HTR-8/SVneo (cell line): ENCODE measurements around the gene KIF13A.
"Not testable (repeated sequence)": the region's sequence is repeated elsewhere in the genome, so short reads cannot be mapped to it uniquely, and the experiment has no call there.

Experiments used
- DNase-seq: peaks from one replicate; pipeline ENCODE4 v3.0.0; 2011; ENCODE audit warnings: low spot score, mixed read lengths; ENCODE audit not compliant: insufficient read length
- FAIRE-seq: peaks from 2 replicates; lab custom pipeline; 2011; peaks lifted over from hg19 to GRCh38; lab: Jason Lieb, UNC

KIF13A gene

DNA sequence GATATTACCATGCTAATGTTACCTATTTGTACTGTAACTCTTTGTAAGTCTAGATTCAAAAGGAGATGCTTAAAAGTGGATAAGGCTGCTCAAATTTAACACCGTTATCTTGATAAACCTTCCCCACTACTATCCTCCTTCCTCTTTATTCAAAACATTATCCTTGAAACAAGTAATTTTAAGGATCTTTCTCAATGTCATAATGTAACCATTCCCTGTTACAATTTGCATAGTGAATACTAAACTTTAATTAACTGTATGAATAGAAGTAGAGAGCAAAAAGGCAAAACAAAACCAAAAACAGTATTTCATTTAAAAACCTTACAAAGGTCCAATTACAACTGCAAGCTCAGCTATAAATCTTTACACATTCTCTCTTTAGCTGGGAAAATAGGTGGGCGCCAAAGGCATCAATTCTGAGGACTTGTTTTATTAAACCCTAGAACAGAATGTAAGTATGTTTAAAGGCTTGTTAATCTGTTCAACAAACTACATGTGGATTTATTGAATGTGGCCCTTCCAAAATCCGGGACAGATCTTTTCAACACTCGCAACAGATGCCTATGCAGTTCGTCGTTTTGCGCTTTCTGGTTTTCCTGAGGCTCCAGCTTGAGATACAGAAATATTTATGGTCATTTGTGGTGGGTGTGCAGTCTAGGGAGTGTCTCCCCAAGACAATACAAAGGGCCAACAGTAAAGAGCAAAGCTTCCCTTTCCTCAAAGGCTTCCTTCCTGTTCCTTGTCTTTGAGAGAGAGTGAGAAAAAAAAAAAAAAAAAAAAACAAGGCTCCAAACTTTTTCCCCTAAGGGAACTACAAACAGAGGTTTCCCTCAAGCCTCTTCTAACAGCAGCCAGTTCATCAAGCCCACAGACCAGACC is 15.1 kb downstream of the KIF13A start:
- DNase-seq (no peak), FAIRE-seq (no peak)

DNA sequence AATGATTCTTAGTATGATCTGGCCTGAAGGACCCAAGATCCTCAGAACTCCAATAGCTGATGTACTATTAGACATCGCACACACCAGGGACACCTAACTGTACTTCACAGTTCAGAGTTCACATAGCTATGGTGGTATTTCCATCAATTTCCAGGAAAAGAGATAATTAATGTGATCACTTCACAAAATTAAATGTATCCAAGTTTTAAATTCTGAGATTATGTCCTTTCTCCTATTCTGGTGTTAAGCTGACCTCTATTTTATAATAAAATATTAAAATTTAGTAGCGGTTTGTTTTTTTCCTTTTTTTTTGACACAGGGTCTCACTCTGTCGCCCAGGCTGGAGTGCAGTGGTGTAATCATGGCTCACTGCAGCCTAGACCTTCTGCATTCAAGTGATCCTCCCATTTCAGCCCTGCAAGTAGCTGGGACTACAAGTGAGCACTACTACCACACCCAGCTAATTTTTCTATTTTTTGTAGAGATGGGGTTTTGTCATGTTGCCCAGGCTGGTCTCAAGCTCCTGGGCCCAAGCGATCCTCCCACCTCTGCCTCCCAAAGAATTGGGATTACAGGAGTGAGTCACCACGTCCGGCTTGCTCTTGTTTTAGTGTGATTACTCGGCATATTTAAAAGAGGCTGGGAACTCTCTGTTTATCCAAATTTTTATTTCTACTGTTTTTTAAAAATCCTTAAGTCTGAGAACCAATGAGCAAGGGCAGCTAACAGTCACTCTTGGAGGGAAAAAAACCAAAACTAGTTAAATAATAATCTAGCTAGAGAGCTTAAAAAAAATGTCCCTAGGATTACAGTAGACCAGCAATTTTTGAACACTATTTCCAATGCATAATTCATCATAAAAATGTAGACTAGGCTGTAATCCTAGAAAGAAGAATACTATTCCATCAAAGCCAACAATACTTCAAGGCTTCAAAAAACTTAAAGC is 16.0 kb downstream of the KIF13A start:
- DNase-seq (no peak), FAIRE-seq (no peak)

DNA sequence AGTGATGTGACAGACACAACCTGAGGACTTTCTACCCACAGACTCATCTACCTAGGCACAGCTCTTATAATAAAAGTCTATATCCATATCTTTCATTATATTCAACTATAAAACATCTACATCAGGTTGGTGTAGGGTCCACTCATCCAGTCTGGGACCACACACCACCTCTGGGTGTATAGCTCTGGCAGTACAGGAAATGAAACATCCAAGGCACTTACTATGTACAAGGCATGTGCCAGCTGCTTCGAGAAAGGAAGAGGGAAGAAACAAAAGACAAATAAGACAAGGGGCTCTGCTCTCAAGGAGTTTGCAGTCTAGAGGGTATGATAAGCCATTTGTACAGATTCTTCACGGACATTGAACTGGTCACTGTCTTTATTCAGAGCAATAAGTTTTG is 18.6 kb downstream of the KIF13A start:
- FAIRE-seq (peak; percentile 52), DNase-seq (no peak)

DNA sequence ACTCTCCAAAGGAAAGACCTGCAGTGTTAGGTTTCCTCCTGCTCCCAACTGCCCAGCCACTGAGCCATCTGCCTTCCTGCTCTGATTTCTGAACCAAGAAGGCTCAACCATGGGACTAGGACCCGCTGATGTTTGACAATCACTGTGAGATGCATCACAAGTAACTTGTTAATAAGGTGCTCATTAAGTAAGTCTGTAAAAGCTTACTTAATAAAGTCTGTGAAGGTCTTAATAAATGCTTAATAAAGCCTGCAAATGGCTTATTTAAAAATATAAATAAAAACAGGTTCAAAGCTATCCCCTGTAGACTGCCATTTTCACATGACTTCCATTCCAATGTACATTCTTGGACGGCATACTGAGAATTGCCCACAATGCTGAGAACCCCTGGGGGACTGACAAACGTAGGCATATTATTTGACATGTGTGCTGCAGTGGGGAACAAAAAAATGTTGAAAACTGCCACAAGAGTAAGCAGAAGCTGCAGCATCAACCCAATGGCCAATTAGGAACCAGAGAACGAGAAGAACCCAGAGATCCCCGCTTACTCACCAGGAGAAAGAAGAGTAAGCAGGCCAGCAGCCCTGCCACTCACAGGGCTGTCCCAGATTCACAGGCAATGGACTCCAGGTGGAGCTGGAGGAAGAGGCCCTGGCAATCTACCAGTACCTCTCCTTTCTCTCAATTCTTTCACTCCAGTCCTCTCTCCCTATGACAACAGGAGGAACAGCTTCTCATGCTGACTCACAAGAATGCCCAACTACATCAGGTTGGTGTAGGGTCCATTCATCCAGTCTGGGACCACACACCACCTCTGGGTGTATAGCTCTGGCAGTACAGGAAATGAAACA is 19.5 kb downstream of the KIF13A start:
- no peak for FAIRE-seq
- DNase-seq: no peak

DNA sequence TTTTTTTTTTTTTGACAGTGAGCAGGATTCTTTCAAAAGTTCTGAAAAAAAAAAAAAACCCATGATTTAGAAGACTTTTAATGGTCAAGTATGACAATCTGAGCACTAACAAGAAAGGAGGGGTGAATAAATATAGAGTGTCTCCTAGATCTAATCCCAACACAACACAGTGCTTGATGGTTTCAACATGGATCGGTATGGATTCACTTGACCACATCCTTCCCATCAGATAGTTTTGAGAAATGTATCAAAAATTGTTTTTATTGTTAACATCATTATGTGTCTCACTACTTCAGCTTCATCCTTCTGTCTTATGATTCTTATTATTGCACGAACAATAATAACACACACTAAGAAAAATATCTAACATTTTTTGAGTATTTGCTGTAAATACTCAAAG is 21.0 kb downstream of the KIF13A start:
- no peak for FAIRE-seq
- DNase-seq: no peak

DNA sequence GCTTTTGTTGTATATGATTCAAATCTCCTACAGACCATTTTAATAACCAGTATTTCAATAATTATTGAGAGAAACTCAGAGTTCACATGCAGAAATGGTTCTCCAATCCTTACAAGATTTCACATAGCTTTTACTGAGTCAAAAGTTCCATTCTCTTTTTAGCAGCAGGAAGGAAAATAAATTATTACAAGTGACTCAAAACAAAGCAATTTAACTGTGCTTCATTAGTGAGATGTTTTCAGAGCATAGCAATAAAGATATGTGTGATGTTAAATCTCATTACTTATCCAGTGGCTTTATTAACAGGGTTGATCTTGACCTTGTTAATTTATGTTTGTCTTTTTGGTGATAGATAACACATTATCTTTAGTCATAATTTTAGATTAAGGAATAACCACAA is 22.0 kb downstream of the KIF13A start:
- no peak for DNase-seq
- no peak for FAIRE-seq

DNA sequence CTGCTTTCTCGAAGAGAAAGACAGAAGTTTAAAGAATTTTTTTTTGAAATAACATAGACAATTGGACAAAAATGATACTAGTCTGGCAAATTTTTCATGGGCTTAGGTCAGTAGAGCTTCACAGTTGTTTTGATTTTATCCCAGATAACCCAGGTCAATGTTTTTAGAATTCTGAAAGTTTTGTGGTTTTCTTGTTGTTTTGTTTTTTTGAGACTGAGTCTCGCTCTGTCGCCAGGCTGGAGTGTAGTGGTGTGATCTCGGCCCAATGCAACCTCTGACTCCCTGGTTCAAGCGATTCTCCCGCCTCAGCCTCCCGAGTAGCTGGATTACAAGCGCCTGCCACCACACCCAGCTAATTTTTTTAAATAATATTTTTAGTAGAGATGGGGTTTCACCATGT is 22.8 kb downstream of the KIF13A start:
- FAIRE-seq (no peak), DNase-seq (no peak)

DNA sequence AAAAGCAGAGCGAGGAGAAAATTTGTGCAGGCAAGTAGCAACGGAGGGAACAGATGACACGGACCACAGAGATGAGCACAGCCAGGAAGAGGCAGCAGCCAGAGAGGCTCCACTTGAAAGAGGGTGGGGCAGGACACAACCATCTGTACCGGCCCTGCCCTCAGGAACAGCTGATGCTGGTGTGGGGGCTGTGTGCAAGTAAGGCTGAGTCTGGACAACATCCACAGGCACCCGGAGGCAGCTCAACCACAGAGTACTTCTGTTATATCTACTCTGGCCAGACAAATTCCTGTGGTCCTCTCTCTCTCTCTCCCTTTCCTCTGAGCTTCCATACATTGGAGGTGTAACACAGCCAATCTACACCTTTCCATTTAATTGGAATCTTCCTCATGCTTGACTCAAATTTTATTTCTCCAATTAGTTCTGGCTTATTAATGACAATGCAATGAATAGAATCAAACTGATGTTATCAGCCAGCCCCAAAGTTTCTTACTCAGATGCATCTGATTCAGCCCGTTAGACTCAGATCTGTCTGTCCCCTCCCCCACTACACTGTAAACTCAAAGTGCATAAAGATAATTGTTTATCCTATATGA is 24.9 kb downstream of the KIF13A start:
- FAIRE-seq: peak; percentile 92
- DNase-seq: peak; percentile 94

DNA sequence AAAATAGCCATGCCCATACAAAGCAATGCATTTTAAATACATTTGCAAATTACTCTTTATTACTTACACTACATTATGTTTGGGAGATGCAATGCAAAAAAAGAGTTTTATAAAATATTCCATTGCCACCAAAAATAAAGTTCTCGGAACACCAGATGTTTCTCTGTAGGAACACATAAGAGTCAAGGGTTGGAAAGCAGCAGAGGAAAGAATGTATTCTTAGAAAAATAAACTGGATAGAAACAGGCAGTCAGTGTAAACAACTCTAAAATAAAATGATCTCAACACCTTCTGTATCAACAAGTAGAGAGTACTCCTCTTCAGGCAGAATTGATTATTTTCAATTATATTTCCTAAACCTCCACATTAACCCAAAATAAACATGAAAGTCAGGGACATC is 28.1 kb downstream of the KIF13A start:
- FAIRE-seq: no peak
- no peak for DNase-seq

DNA sequence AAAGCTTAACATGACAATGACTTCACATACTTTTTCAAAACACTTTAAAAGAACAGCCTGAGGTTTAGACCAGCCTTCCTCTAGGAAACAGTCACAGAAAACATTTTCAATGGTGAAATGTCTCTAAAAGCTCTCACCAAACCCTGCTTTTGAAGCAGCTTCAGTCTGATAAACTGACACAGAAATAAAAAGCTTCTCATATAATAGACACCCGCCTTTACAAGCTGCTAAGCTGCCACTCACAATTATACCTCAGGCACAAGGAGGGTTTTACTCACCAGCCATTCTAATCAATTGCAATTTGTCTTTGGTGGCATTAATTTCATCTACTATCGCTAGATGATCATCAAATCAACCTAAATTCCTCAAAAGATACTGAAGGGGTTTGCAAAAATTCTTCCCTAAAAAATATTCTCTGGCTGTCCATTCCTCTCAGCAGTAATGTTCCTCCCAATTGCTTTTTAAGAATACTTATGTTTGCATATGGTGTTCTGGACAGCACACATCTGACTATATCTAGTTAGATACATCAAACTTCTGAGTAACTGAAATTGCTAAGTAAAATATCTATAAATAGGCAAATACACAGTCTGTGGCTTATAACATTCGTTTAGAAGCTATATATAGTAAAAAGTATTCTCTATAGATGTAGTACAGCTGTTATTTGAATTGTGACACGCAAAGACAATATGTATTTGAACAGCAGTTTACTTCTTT is 29.4 kb downstream of the KIF13A start:
- no peak for DNase-seq
- no peak for FAIRE-seq

DNA sequence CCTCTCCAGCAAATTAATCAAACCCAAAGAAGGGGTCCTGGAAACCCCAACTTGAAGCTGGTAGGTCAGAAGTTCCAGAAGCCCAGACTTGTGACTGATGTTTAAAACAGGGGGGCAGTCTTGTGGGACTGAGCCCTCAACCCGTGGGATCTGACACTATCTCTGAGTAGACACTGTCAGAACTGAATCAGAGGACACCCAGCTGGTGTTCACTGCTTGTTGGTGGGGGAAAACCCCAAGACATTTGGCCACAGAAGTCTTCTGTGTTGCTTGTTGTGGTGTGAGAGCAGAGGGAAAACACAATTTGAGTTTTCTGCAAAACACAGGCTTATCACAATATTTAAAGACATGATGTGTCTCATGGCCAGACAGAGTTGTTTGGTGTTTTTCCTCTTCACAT is 29.9 kb downstream of the KIF13A start:
- no peak for DNase-seq
- no peak for FAIRE-seq

DNA sequence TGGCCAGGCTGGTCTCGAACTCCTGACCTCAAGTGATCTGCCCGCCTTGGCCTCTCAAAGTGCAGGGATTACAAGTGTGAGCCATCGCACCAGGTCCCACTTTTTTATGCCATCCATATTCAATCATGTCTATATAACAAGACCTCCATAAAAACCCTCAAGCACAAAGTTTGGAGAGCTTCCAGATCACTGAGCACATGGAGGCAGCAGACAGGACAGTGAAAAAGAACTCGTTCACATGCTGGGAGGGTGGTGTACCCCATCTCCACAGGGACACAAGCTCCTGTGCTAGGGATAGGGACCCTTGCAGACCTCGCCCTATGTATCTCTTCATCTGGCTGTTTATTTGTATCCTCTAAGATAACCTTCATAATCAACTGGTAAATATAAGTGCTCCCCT is 30.3 kb downstream of the KIF13A start:
- FAIRE-seq (no peak), DNase-seq (no peak)

DNA sequence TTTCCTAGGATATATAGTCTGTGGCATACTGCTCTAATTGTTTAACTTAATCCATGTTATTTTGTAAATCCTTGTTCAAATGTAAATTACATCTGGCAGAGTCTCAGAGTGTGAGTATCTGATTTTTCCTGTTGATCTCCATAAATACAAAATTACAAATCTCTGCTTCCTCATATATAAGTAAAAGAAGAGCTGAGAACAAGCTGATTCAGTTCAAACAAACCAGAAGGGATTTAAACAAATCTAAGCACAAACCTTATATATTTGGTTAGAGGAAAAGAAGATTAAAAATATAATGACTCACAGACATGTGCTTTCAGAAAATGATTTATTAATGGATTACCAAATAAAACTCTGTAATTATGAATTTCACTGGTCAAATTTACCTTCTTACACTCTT is 37.3 kb downstream of the KIF13A start:
- DNase-seq: no peak

DNA sequence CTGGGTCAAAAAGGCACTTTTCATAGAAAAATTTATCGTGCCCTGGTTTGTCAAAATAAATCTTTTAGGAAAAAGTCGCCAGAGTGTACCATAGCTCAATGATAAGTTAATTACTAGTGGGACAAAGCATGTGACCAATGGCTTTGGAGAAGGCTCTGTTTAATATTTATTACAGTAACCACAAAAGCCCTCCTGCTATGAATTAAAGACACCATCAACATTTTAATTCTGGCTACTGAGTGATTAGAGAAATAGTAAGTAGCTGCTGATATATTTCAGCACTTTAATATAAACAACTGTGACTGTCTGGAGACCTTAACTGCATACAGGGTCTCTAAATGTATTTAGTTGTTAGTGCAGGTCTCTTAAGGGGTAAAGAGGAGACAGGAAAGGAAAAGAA is 38.3 kb downstream of the KIF13A start:
- DNase-seq (no peak), FAIRE-seq (no peak)

More for the DNA sequence above, 37.3 kb downstream of the KIF13A start:
- no peak for FAIRE-seq

DNA sequence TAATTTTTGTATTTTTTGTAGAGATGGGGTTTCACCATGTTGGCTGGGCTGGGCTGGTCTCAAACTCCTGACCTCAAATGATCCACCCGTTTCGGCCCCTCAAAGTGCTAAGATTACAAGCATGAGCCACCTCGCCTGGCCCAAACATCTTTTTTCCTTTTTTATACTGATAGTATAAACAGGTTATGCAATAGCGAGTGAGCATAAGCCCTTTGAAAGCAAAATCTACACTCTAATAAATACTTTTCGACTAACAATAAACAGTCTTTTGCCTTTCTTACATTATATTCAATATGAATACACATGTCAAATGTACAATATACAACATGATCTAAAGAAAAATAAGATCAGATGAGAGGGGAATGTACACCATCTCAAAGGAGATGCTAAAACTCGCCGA is 38.7 kb downstream of the KIF13A start:
- no peak for DNase-seq
- no peak for FAIRE-seq

DNA sequence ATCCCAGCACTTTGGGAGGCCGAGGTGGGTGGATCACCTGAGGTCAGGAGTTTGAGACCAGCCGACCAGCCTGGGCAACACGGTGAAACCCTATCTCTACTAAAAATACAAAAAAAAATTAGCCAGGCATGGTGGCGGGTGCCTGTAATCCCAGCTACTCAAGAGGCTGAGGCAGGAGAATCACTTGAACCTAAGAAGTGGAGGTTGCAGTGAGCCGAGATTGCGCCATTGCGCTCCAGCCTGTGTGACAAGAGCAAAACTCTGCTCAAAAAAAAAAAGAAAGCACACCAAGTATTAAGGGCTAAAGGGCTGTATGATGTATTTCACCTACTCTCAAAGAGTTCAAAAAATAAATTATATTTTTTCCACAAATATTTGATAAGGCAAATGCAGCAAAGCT is 39.9 kb downstream of the KIF13A start:
- not testable (repeated sequence) for DNase-seq, FAIRE-seq

DNA sequence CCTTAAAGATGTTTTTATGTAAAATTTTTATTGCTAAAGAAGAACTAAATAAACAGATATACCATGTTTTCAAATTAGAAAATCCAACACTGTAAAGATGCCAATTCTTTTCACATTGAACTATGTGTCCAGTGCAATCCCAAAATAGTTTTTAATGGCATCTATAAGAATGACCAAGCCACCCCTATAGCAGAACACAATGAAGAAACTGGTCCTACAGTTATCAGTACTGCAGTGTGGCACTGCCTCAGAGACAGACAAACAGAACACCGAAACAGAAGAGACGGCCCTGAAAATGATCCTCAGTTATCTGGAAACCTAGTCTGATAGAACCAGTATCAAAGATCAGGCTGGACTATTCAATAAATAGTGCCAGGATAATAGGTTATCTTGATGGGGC is 41.9 kb downstream of the KIF13A start:
- FAIRE-seq (no peak), DNase-seq (no peak)

DNA sequence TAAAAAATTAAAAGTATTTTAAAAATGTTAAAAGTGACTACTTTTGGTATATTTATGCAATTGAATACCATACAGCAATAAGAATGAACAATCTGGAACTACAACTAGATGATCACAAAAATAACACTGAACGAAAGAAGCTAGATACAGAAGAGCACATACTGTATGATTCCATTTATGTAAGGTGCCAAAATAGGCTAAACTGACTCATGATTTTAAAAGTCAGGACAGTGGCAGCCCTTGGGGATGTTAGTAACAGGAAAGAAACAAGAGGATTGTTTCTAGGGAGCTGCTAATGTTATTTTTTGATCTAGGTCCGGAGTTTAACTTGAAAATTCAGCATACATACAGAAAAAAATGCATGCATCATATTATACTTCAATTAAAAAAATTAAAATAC is 42.3 kb downstream of the KIF13A start:
- DNase-seq (no peak), FAIRE-seq (no peak)

DNA sequence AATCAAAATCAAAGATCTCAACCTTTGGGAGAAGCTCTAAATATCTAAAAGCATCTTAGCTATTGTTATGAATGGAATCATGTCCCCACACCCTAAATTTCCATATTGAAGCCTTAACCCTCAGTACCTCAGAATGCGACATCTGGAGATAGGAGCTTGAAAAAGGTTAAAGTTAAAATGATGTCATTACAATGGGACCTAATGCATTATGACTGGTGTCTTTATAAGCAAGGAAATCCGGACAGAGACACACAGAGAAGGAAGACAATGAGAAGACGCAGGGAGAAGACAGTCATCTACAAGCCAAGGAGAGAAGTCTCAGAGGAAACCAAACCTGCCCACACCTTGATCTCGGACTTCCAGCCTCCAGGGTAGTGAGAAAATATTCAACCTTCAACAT is 46.1 kb downstream of the KIF13A start:
- DNase-seq (no peak), FAIRE-seq (no peak)
